ENCODE measurements around the gene ZNF865.

GRCh38 chr19:55591555-55591954, 13.9 kb upstream of the ZNF865 start:
- TF ChIP-seq CTCF (conservative IDR thresholded peaks at IDR 0.05; ENCODE audit: low read depth, low read length) = no peak
- TF ChIP-seq ELK1 (IDR thresholded peaks at IDR 0.05; ENCODE audit: borderline replicate concordance, low read depth, low read length) = no peak
- TF ChIP-seq CEBPB (IDR thresholded peaks at IDR 0.05; ENCODE audit: low read depth, low read length) = no peak
- TF ChIP-seq SMC3 (IDR thresholded peaks at IDR 0.05; ENCODE audit: low read depth, low read length) = no peak
- no peak for TF ChIP-seq FOS (IDR thresholded peaks at IDR 0.05; ENCODE audit: low read depth, low read length)
- no peak for TF ChIP-seq MAFK (IDR thresholded peaks at IDR 0.05; ENCODE audit: low read depth, low read length)

All from IMR-90 (cell line).